Measurements from ENCODE around the gene OPCML. TPM values are rescaled to one million over a fixed set of nuclear protein-coding genes. Genes with fewer than 3 reads are reported as not detected.
A peak's percentile ranks its signal among the peaks of the same experiment; 100 is the strongest.

OPCML gene
- total RNA-seq, 1 experiment from 2014 or later: not detected

DNA sequence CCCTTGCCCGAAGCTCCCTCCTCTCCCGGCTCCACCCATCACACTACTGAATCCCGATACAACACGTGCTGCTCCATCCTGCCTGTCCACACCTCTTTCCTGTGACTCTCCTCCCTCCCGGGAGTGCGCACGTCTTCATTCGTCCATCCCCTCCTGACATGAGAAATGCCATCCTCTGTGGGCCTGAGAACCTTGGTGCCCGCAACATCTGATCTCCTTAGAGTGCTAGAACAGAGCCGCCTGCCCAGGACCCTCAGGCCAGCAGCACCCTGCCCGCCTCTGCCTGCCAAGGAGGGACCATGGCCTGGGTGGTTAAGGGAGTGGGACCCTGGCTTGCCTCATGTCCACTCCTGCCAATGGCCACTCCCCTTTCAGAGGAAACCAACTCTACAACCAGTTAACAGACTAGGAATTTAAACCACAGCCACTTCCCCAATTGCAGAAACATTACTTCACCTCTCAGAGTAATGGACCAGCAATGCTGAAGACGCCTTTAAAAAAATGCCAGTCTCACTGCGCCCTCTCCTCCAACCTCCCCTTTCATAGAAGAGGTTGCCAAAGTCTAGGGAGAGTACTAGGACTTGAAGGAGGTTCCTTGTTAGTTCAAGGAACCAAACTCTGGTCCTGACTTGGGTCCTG lies 466.3 kb downstream of the OPCML start:
- no peaks in the 10 kb centered on the region for H3K36me3 ChIP-seq (ENCODE audit: control insufficient read depth, insufficient read depth, low read length)
- CTCF ChIA-PET: no interaction called here
- H3K4me1 ChIP-seq (ENCODE audit: control insufficient read depth, insufficient read depth, low read length): no peaks in the 10 kb centered on the region
- no TSS peak for BruUV-seq (replicated peaks)
- ATAC-seq (no peak), DNase-seq (ENCODE audit: low read depth, low spot score) (no peak)
- TF ChIP-seq CTCF (IDR thresholded peaks at IDR 0.05): no peak
- TF ChIP-seq, protein P1, sequence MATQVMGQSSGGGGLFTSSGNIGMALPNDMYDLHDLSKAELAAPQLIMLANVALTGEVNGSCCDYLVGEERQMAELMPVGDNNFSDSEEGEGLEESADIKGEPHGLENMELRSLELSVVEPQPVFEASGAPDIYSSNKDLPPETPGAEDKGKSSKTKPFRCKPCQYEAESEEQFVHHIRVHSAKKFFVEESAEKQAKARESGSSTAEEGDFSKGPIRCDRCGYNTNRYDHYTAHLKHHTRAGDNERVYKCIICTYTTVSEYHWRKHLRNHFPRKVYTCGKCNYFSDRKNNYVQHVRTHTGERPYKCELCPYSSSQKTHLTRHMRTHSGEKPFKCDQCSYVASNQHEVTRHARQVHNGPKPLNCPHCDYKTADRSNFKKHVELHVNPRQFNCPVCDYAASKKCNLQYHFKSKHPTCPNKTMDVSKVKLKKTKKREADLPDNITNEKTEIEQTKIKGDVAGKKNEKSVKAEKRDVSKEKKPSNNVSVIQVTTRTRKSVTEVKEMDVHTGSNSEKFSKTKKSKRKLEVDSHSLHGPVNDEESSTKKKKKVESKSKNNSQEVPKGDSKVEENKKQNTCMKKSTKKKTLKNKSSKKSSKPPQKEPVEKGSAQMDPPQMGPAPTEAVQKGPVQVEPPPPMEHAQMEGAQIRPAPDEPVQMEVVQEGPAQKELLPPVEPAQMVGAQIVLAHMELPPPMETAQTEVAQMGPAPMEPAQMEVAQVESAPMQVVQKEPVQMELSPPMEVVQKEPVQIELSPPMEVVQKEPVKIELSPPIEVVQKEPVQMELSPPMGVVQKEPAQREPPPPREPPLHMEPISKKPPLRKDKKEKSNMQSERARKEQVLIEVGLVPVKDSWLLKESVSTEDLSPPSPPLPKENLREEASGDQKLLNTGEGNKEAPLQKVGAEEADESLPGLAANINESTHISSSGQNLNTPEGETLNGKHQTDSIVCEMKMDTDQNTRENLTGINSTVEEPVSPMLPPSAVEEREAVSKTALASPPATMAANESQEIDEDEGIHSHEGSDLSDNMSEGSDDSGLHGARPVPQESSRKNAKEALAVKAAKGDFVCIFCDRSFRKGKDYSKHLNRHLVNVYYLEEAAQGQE (IDR thresholded peaks at IDR 0.05; ENCODE audit: insufficient read depth in 1 of 2, low read depth in 2 of 2, low read length in 1 of 2): no peak
- no peak for TF ChIP-seq SIN3A (IDR thresholded peaks at IDR 0.05; ENCODE audit: borderline replicate concordance, insufficient read depth, low read depth, low read length)
- no peak for TF ChIP-seq POLR2AphosphoS5 (IDR thresholded peaks at IDR 0.05; ENCODE audit: low read depth, low read length)
- TF ChIP-seq TCF7L2 (IDR thresholded peaks at IDR 0.05; ENCODE audit: low read depth, low read length): no peak
- H3K9me3 ChIP-seq (ENCODE audit: control insufficient read depth, insufficient read depth, low read depth, low read length): no peaks in the 10 kb centered on the region
- intact Hi-C loops (cut with micrococcal nuclease; ENCODE audit: unreplicated experiment) (loop anchor here (10.0 kb wide), 1 partner anchor 931 kb away; no protein-coding TSS in a partner anchor), in situ Hi-C loops (cut with HindIII; ENCODE audit: low pct_unique_long_range_greater_than_20kb, low sequenced_read_pairs) (no loop called here)
- H3K4me3 ChIP-seq (ENCODE audit: low read depth in 2 of 2, low read length in 2 of 2): no peak overlapping the region
- no peak overlapping the region for H3K27ac ChIP-seq (ENCODE audit: low read length)
- H3K27me3 ChIP-seq (ENCODE audit: control insufficient read depth, insufficient read depth, low read length): peaks cover 13% of the 10 kb centered on the region
- POLR2A ChIA-PET: no interaction called here

- TF ChIP-seq SIN3A (IDR thresholded peaks at IDR 0.05; ENCODE audit: borderline replicate concordance, insufficient read depth, low read depth, low read length) (no peak), CTCF (IDR thresholded peaks at IDR 0.05) (no peak), TCF7L2 (IDR thresholded peaks at IDR 0.05; ENCODE audit: low read depth, low read length) (no peak), POLR2AphosphoS5 (IDR thresholded peaks at IDR 0.05; ENCODE audit: low read depth, low read length) (no peak)
- TF ChIP-seq, protein P1 (IDR thresholded peaks at IDR 0.05; ENCODE audit: insufficient read depth in 1 of 2, low read depth in 2 of 2, low read length in 1 of 2): no peak
- Histone ChIP-seq H3K36me3 (ENCODE audit: control insufficient read depth, insufficient read depth, low read length) (no peaks in the 10 kb centered on the region), H3K9me3 (ENCODE audit: control insufficient read depth, insufficient read depth, low read depth, low read length) (no peaks in the 10 kb centered on the region), H3K27ac (ENCODE audit: low read length) (no peak overlapping the region), H3K4me3 (ENCODE audit: low read depth in 2 of 2, low read length in 2 of 2) (peak overlapping the region in 1 of 2 experiments; percentile 55; a peak in 2 of 4 replicates), H3K27me3 (ENCODE audit: control insufficient read depth, insufficient read depth, low read length) (peaks cover 7% of the 10 kb centered on the region), H3K4me1 (ENCODE audit: control insufficient read depth, insufficient read depth, low read length) (no peaks in the 10 kb centered on the region)
- ChIA-PET CTCF (interaction anchor here (1.0 kb wide), 1 partner anchor 1370 kb away, joined by 5 read pairs; no protein-coding TSS in a partner anchor), POLR2A (no interaction called here)
- DNase-seq (ENCODE audit: low read depth, low spot score): no peak
- no TSS peak for BruUV-seq (replicated peaks)
- no peak for ATAC-seq
- in situ Hi-C loops (cut with HindIII; ENCODE audit: low pct_unique_long_range_greater_than_20kb, low sequenced_read_pairs) (no loop called here), intact Hi-C loops (cut with micrococcal nuclease; ENCODE audit: unreplicated experiment) (loop anchor here (5.0 to 10.0 kb wide), 2 partner anchors 930 to 1373 kb away; no protein-coding TSS in a partner anchor)
Measured at GRCh38 chr11:133064961-133065360, 467.3 kb downstream of the OPCML start.
